Islet precursor cell (in vitro differentiated cells): ENCODE measurements around the gene GNAS.
"Not testable (repeated sequence)": the region's sequence is repeated elsewhere in the genome, so short reads cannot be mapped to it uniquely, and the experiment has no call there.

Source experiments
- DNase-seq: peaks from one replicate; pipeline ENCODE4 v3.0.0-alpha.2; 2018

GNAS gene

DNA sequence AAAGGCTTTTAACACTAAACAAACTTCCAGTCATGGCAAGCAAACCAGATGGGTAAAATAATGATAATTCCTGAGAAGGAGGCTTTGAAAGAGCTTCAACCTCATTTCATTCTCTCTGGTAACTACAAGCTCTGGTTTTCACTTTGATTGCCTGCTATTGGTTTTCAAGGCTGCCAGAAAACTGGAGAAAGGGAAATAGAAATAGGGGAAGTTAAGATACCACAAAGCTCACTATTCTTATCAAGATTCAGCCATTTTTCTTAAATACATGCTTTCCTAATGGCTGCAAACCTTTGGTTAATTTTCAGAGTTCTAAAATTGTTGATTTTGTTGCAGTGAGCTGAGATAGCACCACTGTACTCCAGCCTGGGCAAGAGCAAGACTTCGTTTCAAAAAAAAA, 86.0 kb downstream of the GNAS start:
- no peak for DNase-seq

DNA sequence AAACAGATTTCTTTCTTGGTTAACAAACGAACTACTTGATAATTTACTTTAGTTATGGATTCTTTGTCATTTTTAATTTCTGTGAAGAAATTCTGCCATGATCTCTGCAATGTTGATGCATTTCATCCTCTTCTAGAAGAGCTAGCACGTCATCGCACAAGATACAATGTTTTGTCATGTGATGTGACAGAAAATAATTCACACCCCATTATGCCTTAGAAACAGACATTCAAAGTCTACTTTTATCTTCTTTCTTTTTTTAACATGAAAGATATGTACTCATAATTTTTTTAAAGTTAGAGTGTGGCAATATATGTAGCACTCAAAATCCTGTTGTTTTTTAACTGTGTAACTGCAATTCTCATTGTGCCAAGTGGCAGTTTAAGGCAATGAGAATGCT, 89.0 kb downstream of the GNAS start:
- no peak for DNase-seq

DNA sequence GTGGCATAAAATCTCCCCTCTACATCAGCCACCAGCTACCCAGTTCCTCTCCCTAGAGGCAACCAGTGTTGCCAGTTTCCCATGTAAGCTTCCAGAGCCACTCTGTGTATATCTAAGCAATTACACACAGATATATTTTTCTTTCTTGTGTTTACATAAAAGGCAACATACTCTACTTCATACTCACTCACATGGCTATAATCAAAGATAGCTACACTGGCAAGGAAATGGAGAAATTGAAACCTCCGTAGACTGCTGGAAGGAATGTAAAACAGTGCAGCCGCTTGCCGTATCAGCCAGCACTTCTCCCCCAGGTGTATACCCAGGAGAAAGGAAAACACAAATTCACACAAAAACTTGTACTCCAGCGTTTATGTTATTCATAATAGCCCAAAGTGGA, 90.0 kb downstream of the GNAS start:
- DNase-seq = no peak

DNA sequence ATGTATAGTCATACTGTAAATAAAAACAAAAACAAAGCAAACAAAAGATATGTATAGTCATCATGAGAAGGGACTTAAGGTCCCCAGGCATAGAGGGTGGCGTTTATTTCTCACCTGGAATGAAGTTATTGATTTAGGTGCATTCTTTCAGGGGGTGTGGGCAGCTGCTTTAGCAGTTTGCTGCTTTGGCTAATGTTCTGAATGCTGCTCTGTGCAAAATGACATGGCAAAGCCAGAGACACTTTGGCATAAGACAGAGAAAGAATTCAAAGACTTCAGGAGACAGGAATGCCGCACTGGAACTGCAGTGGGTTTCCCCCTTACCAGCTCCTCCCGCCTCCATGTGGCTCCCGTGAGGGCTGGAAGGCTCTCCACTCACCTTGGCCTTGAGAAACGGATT, 92.1 kb downstream of the GNAS start:
- peak; percentile 68 for DNase-seq

DNA sequence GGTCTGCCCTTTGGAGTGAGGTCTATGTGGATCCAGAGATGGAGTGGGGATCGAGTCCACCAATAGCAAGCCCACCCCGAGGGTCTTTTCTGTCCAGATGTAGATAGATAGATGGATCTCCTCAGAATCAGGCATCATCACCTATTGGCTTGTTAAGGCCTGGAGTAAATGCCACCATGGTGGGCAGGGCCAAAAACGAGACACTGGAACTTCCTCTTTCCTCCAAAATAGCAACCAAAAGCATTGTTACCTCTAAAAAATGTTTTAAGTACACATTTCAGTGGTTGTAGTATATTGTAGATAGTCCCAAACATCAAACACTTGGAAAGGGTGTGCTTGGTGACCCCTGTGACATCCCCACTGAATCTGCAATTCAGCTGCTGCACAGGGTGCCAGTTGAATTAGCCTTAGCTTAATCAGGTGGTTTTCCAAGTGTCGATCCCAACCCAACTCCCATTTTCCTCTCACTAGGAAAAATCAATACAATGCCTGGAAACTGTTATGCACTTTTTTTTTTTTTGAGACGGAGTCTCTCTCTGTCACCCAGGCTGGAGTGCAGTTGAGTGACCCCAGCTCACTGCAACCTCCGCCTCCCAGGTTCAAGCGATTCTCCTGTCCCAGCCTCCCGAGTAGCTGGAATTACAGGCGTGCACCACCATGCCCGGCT, 93.6 kb downstream of the GNAS start:
- no peak for DNase-seq

DNA sequence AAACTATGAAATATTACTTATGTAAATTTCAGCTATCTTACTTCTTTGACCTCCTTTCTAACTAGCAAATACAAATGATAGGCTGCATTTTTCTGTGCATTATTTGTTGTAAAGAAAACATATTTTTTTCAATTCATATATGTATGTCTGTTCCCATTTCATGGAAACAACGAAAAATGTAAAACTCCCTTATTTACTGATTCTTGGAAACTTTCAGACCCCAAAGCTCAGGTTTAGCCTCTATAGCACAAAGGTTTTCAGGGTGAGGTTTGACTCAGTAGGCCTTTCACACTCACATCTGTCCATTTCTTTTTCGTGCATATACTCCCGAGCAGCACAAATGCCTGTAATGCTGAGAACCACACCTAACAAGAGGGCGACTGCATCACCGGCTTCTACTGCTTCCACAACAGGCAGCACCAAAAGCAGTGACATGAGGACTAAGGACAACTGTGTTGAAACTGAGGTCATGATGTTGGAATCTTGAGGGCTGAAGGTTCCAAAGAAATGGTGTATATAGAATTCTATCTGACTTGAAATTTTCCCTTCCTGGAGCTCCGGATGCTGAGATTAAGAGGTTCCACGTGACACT, 95.4 kb downstream of the GNAS start:
- DNase-seq = not testable (repeated sequence)

DNA sequence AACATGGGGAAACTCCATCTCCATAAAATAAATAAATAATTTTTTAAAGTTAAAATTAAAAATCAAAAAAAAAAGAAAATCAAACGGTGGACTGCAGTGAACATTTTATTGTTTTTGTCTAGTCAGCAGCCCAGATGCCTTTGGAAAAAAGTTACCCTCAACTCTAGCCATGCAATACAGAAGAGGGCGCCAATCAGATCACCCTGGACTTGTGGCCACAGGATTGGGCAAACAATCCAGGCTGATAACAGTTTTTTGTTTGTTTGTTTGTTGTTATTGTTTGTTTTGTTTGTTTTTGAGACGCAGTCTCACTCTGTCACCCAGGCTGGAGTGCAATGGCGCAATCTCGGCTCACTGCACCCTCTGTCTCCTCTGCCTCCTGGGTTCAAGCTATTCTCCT, 98.1 kb downstream of the GNAS start:
- DNase-seq = no peak

DNA sequence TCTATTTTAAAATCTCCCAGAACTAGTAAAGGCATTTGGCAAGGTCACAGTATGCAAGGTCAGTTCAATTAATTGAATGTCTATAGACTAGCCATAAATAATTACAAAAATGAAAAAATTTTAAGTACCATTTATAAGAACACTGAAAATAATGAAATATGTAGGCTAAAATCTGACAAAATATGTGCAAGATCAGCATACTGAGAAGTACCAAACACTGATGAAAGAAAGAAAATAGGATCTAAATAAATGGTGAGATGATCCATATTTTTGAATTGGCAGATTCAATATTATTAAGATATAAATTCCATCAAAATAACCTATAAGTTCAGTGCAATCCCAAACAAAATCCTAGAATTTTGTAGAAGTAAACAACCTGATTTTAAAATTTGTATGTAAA, 100.5 kb downstream of the GNAS start:
- no peak for DNase-seq

DNA sequence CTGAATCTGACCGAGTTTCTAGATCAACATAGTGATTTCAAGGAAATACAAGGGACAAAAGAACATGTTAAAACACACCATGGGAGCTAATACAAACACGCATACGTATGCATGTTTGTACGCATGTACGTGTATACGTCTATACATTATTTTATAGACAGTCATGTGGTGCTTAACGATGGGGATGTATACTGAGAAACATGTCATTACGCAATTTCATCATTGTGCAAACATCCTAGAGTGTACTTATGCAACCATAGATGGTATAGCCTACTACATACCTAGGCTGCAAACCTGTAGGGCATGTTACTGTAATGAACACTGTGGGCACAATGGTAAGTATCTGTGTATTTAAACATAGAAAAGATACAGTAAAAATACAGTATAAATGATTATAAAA, 103.6 kb downstream of the GNAS start:
- DNase-seq = no peak

DNA sequence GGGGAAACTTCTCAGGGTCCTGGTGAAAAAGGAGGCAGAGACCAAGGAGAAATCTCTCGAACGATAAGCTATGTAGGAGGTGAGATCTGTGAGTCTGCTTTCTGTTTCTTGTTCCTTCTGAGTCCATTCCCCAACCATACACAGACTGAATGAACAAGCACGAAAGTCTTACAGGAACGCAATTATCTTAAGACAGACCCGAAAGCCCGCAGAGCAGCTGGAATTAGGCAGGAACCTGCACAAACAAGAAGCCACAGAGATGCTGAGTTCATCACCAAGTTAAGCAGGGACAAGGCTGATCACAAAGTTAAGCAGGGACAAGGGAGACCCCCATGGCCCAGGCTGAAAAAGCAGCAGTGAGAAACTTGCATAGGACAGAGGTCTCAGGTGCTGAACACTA, 107.1 kb downstream of the GNAS start:
- DNase-seq = no peak
